Activated naive CD8-positive, alpha-beta T cell treated with anti-CD3 and anti-CD28 coated beads, Interleukin-2, amount 10 ng/mL, durations not matched to agents 7 days and 5 days (primary cell): ENCODE results near the gene D2HGDH. TPM values are rescaled to one million over a fixed set of nuclear protein-coding genes. Genes with fewer than 3 reads are reported as not detected.

Source experiments
- ATAC-seq: fragments of 150-1000 bp; cut with Tn5 transposase; one replicate; pipeline ENCODE4 v1.10.0; 2021; ENCODE audit warnings: low read depth, moderate library complexity
- POLR2A ChIA-PET: fragments of 350-600 bp; sonication (Branson Sonifier 250); formaldehyde crosslinking; loops from one replicate; lab custom pipeline; 2021; ENCODE audit warnings: antibody characterized with exemption; lab: Charles Lee
- DNase-seq: peaks from one replicate; pipeline ENCODE4 v3.0.0; 2021
- H3K27ac Mint-ChIP-seq: one replicate; pipeline ENCODE4 v1.8.0; 2022; ENCODE audit warnings: mild to moderate bottlenecking, mixed read lengths
- H3K27me3 Mint-ChIP-seq: one replicate; pipeline ENCODE4 v1.8.0; 2022; ENCODE audit warnings: mild to moderate bottlenecking, moderate library complexity, mixed read lengths
- H3K36me3 Mint-ChIP-seq: one replicate; pipeline ENCODE4 v1.8.0; 2021; ENCODE audit warnings: mild to moderate bottlenecking, mixed read lengths
- H3K4me1 Mint-ChIP-seq: one replicate; pipeline ENCODE4 v1.8.0; 2021; ENCODE audit warnings: mixed read lengths
- H3K4me3 Mint-ChIP-seq: one replicate; pipeline ENCODE4 v1.8.0; 2022; ENCODE audit warnings: mild to moderate bottlenecking, moderate library complexity, mixed read lengths
- H3K9me3 Mint-ChIP-seq: one replicate; pipeline ENCODE4 v1.8.0; 2021; ENCODE audit warnings: mixed read lengths
- total RNA-seq, 2 experiments: library from RNA; stranded (reverse); gene quantifications; one replicate each; pipeline ENCODE4 v1.2.3, GENCODE V29; 2021

D2HGDH gene
- total RNA-seq, 2 experiments from 2014 or later, result 44.2 to 46.2 TPM

GRCh38 chr2:241706537-241706936 lies 27.9 kb upstream of the D2HGDH start:
- H3K36me3 Mint-ChIP-seq, result peaks cover 43% of the 10 kb centered on the region
- POLR2A ChIA-PET, result interaction anchor here (1.0 kb wide), 1 partner anchor 18 kb away, joined by 4 read pairs; no protein-coding TSS in a partner anchor
- ATAC-seq (no peak), DNase-seq (no peak)
- H3K4me3 Mint-ChIP-seq, result no peak overlapping the region
- H3K27ac Mint-ChIP-seq, result no peak overlapping the region
- peaks cover 2% of the 10 kb centered on the region for H3K9me3 Mint-ChIP-seq
- H3K4me1 Mint-ChIP-seq, result peaks cover 10% of the 10 kb centered on the region
- no peaks in the 10 kb centered on the region for H3K27me3 Mint-ChIP-seq

GRCh38 chr2:241708879-241709278 lies 25.6 kb upstream of the D2HGDH start:
- no peak overlapping the region for H3K4me3 Mint-ChIP-seq
- no peak overlapping the region for H3K27ac Mint-ChIP-seq
- ATAC-seq, result no peak
- no peaks in the 10 kb centered on the region for H3K4me1 Mint-ChIP-seq
- no peak for DNase-seq
- peaks cover 47% of the 10 kb centered on the region for H3K36me3 Mint-ChIP-seq
- POLR2A ChIA-PET, result interaction anchor here (0.7 to 1.2 kb wide), 2 partner anchors 22 to 150 kb away, joined by 4 to 8 read pairs; partner anchors contain the start of gene DTYMK
- H3K27me3 Mint-ChIP-seq, result no peaks in the 10 kb centered on the region
- peaks cover 2% of the 10 kb centered on the region for H3K9me3 Mint-ChIP-seq

GRCh38 chr2:241719093-241719492 lies 15.3 kb upstream of the D2HGDH start:
- H3K27ac Mint-ChIP-seq, result no peak overlapping the region
- ATAC-seq (no peak), DNase-seq (no peak)
- no peaks in the 10 kb centered on the region for H3K4me1 Mint-ChIP-seq
- no peak overlapping the region for H3K4me3 Mint-ChIP-seq
- no peaks in the 10 kb centered on the region for H3K27me3 Mint-ChIP-seq
- POLR2A ChIA-PET, result interaction anchor here (0.5 kb wide), 1 partner anchor 162 kb away, joined by 3 read pairs; no protein-coding TSS in a partner anchor
- H3K36me3 Mint-ChIP-seq, result peaks cover 37% of the 10 kb centered on the region
- H3K9me3 Mint-ChIP-seq, result peaks cover 3% of the 10 kb centered on the region

- Mint-ChIP-seq H3K36me3 (peaks cover 34% of the 10 kb centered on the region), H3K4me1 (no peaks in the 10 kb centered on the region), H3K27me3 (no peaks in the 10 kb centered on the region), H3K9me3 (peaks cover 3% of the 10 kb centered on the region), H3K4me3 (no peak overlapping the region), H3K27ac (no peak overlapping the region)
- DNase-seq (no peak), ATAC-seq (no peak)
- POLR2A ChIA-PET, result no interaction called here
Measured at GRCh38 chr2:241720099-241720498, 14.3 kb upstream of the D2HGDH start.

- POLR2A ChIA-PET, result no interaction called here
- Mint-ChIP-seq H3K36me3 (peaks cover 34% of the 10 kb centered on the region), H3K4me3 (no peak overlapping the region), H3K27ac (no peak overlapping the region), H3K9me3 (peaks cover 3% of the 10 kb centered on the region), H3K27me3 (no peaks in the 10 kb centered on the region), H3K4me1 (no peaks in the 10 kb centered on the region)
- ATAC-seq (no peak), DNase-seq (no peak)
Measured at GRCh38 chr2:241720560-241720959, 13.9 kb upstream of the D2HGDH start.

- Mint-ChIP-seq H3K36me3 (peaks cover 28% of the 10 kb centered on the region), H3K4me3 (no peak overlapping the region), H3K4me1 (no peaks in the 10 kb centered on the region), H3K27me3 (no peaks in the 10 kb centered on the region), H3K9me3 (peaks cover 3% of the 10 kb centered on the region), H3K27ac (no peak overlapping the region)
- ATAC-seq (no peak), DNase-seq (no peak)
- POLR2A ChIA-PET, result no interaction called here
Measured at GRCh38 chr2:241721852-241722251, 12.6 kb upstream of the D2HGDH start.

- Mint-ChIP-seq H3K4me1 (no peaks in the 10 kb centered on the region), H3K4me3 (no peak overlapping the region), H3K36me3 (peaks cover 28% of the 10 kb centered on the region), H3K9me3 (peaks cover 3% of the 10 kb centered on the region), H3K27ac (no peak overlapping the region), H3K27me3 (no peaks in the 10 kb centered on the region)
- DNase-seq (no peak), ATAC-seq (no peak)
- POLR2A ChIA-PET, result no interaction called here
Measured at GRCh38 chr2:241722896-241723454, 11.5 kb upstream of the D2HGDH start.

- no peaks in the 10 kb centered on the region for H3K27me3 Mint-ChIP-seq
- DNase-seq, result no peak
Measured at GRCh38 chr2:241724259-241724974, 10.0 kb upstream of the D2HGDH start.

GRCh38 chr2:241724975-241725870 lies 9.2 kb upstream of the D2HGDH start:
- POLR2A ChIA-PET, result interaction anchor here (0.9 kb wide), 1 partner anchor 8 kb away, joined by 5 read pairs; no protein-coding TSS in a partner anchor
- peaks cover 3% of the 10 kb centered on the region for H3K9me3 Mint-ChIP-seq

More at GRCh38 chr2:241724259-241724974, 10.0 kb upstream of the D2HGDH start:
- Mint-ChIP-seq H3K27ac (no peak overlapping the region), H3K9me3 (peaks cover 3% of the 10 kb centered on the region), H3K4me3 (no peak overlapping the region), H3K36me3 (peaks cover 26% of the 10 kb centered on the region), H3K4me1 (no peaks in the 10 kb centered on the region)
- no peak for ATAC-seq
- POLR2A ChIA-PET, result interaction anchor here (0.9 kb wide), 1 partner anchor 9 kb away, joined by 5 read pairs; no protein-coding TSS in a partner anchor

GRCh38 chr2:241726459-241726858 lies 8.0 kb upstream of the D2HGDH start:
- Mint-ChIP-seq H3K4me3 (no peak overlapping the region), H3K9me3 (peaks cover 3% of the 10 kb centered on the region), H3K36me3 (peaks cover 22% of the 10 kb centered on the region), H3K4me1 (peaks cover 8% of the 10 kb centered on the region), H3K27ac (no peak overlapping the region), H3K27me3 (no peaks in the 10 kb centered on the region)
- POLR2A ChIA-PET, result no interaction called here
- DNase-seq (no peak), ATAC-seq (no peak)

More at GRCh38 chr2:241724975-241725870, 9.2 kb upstream of the D2HGDH start:
- H3K4me1 Mint-ChIP-seq, result no peaks in the 10 kb centered on the region
- no peak overlapping the region for H3K4me3 Mint-ChIP-seq
- ATAC-seq (no peak), DNase-seq (no peak)
- H3K27me3 Mint-ChIP-seq, result no peaks in the 10 kb centered on the region
- peaks cover 26% of the 10 kb centered on the region for H3K36me3 Mint-ChIP-seq
- no peak overlapping the region for H3K27ac Mint-ChIP-seq

- POLR2A ChIA-PET, result no interaction called here
- DNase-seq (no peak), ATAC-seq (no peak)
- Mint-ChIP-seq H3K4me3 (no peak overlapping the region), H3K27me3 (no peaks in the 10 kb centered on the region), H3K27ac (no peak overlapping the region), H3K9me3 (no peaks in the 10 kb centered on the region), H3K36me3 (peaks cover 12% of the 10 kb centered on the region), H3K4me1 (peaks cover 15% of the 10 kb centered on the region)
Measured at GRCh38 chr2:241728000-241728399, 6.4 kb upstream of the D2HGDH start.

GRCh38 chr2:241728627-241729026 lies 5.8 kb upstream of the D2HGDH start:
- no peak for DNase-seq
- H3K4me3 Mint-ChIP-seq, result no peak overlapping the region
- H3K27ac Mint-ChIP-seq, result no peak overlapping the region
- POLR2A ChIA-PET, result interaction anchor here (0.7 to 1.0 kb wide), 2 partner anchors 11 to 26 kb away, joined by 3 to 4 read pairs; partner anchors contain the start of gene ING5
- H3K27me3 Mint-ChIP-seq, result no peaks in the 10 kb centered on the region
- no peaks in the 10 kb centered on the region for H3K9me3 Mint-ChIP-seq
- H3K4me1 Mint-ChIP-seq, result peaks cover 16% of the 10 kb centered on the region
- peaks cover 5% of the 10 kb centered on the region for H3K36me3 Mint-ChIP-seq
- ATAC-seq, result no peak

- no peaks in the 10 kb centered on the region for H3K36me3 Mint-ChIP-seq
- H3K27me3 Mint-ChIP-seq, result no peaks in the 10 kb centered on the region
- H3K4me3 Mint-ChIP-seq, result no peak overlapping the region
- POLR2A ChIA-PET, result no interaction called here
- DNase-seq (no peak), ATAC-seq (no peak)
- H3K27ac Mint-ChIP-seq, result no peak overlapping the region
- H3K4me1 Mint-ChIP-seq, result peaks cover 16% of the 10 kb centered on the region
- H3K9me3 Mint-ChIP-seq, result no peaks in the 10 kb centered on the region
Measured at GRCh38 chr2:241729868-241730267, 4.6 kb upstream of the D2HGDH start.
